ENCODE results near the gene TAGLN2.

The TAGLN2 gene

GRCh38 chr1:159898527-159898926 is 26.8 kb downstream of the TAGLN2 start:
- H3K4me3 ChIP-seq (ENCODE audit: low read depth, low read length), result no peak overlapping the region
- TF ChIP-seq CTCF (IDR thresholded peaks at IDR 0.05; ENCODE audit: control insufficient read depth, extremely low read depth, insufficient read depth), result no peak
- no peak for DNase-seq (ENCODE audit: low read depth)

- H3K4me3 ChIP-seq (ENCODE audit: low read depth, low read length), result no peak overlapping the region
- no peak for DNase-seq (ENCODE audit: low read depth)
- no peak for TF ChIP-seq CTCF (IDR thresholded peaks at IDR 0.05; ENCODE audit: control insufficient read depth, extremely low read depth, insufficient read depth)
These were observed 27.3 kb downstream of the TAGLN2 start for GRCh38 chr1:159897962-159898361.

- no peak for TF ChIP-seq CTCF (IDR thresholded peaks at IDR 0.05; ENCODE audit: control insufficient read depth, extremely low read depth, insufficient read depth)
- H3K4me3 ChIP-seq (ENCODE audit: low read depth, low read length), result no peak overlapping the region
- no peak for DNase-seq (ENCODE audit: low read depth)
These were observed 28.8 kb downstream of the TAGLN2 start for GRCh38 chr1:159896546-159896930.

GRCh38 chr1:159895836-159896545 is 29.3 kb downstream of the TAGLN2 start:
- no peak for DNase-seq (ENCODE audit: low read depth)
- no peak for TF ChIP-seq CTCF (IDR thresholded peaks at IDR 0.05; ENCODE audit: control insufficient read depth, extremely low read depth, insufficient read depth)

GRCh38 chr1:159895286-159895685 is 30.0 kb downstream of the TAGLN2 start:
- no peak overlapping the region for H3K4me3 ChIP-seq (ENCODE audit: low read depth, low read length)
- DNase-seq (ENCODE audit: low read depth), result no peak
- no peak for TF ChIP-seq CTCF (IDR thresholded peaks at IDR 0.05; ENCODE audit: control insufficient read depth, extremely low read depth, insufficient read depth)

More at GRCh38 chr1:159895836-159896545, 29.3 kb downstream of the TAGLN2 start:
- H3K4me3 ChIP-seq (ENCODE audit: low read depth, low read length), result no peak overlapping the region

GRCh38 chr1:159892944-159893343 is 32.4 kb downstream of the TAGLN2 start:
- no peak for TF ChIP-seq CTCF (IDR thresholded peaks at IDR 0.05; ENCODE audit: control insufficient read depth, extremely low read depth, insufficient read depth)
- DNase-seq (ENCODE audit: low read depth), result no peak

More at GRCh38 chr1:159892944-159893343, 32.4 kb downstream of the TAGLN2 start:
- H3K4me3 ChIP-seq (ENCODE audit: low read depth, low read length), result no peak overlapping the region
